GM12864 (cell line): ENCODE results near the gene SMARCE1.
A peak's percentile ranks its signal among the peaks of the same experiment; 100 is the strongest.

Source experiments
- DNase-seq: peaks from one replicate; pipeline ENCODE4 v3.0.0-alpha.2; 2011; ENCODE audit warnings: low read depth
- H3K4me3 ChIP-seq: 2 replicates; pipeline ENCODE4 v1.5.1; 2011; ENCODE audit warnings: mild to moderate bottlenecking, low read depth, low read length, control low read depth
- CTCF ChIP-seq: IDR thresholded peaks from 2 replicates; pipeline ENCODE4 v1.5.1; 2011; ENCODE audit warnings: low read depth, mild to moderate bottlenecking, moderate library complexity, low read length, control low read depth, inconsistent platforms; ENCODE audit errors: missing control alignments

Gene SMARCE1

DNA sequence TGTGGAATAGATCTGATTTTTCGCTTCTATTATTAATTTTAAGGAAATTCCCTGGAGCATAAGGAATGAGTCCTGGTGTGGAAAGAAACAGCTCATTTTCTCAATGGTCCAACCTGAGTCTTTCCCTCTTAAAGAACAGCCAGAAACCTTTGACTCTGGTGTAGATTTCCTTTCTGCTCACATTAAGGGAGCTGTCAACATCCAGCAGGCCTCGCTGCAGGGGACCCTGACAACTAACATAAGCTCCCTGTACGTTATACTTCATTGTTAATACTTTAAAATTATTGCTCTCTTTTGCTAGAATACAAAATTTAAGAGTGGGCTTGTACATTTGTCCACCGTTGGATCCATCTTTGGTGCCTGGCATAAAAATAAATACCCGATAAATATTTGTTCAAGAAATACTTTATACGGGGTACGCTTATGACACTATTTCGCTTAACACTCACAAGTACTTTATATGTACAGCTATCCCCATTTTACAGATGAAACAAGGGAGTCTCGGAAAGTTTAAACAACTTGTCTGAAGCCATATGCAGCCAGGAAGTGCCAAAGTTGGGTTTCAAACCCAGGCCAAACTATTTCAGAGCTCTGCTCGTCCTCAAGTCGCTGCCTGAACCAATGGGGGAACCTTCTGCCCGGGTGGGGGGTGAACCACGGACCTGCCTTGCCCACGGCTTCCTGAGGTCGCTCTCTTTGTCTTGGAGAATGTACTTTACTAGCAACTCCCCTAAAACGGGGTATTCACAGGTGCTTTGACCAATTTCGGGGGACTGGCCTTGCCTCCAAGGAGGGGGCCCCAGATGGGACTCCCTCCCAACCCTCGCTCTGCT lies 611 bp downstream of the SMARCE1 start:
- DNase-seq, result peak; percentile 26
- peak overlapping the region; percentile 84 for H3K4me3 ChIP-seq
- TF ChIP-seq CTCF, result no peak

DNA sequence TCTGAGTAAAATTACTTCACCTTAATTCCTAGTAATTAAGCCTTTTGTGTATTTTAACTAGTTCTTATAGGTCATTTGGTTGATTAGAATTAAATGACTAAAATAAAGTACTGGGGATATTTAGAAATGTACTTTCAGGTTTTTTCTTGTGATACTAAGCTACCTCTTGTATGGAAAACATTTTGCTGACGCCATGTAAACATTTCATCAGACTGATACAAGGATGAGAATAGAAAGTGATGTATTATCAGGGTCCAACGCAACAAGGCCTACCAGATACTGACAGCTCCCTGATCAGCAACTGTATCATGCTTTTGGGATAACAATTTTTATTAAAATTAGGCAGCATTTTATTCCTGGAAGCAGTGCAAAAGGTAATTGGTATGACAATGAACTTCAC lies 1.7 kb downstream of the SMARCE1 start:
- DNase-seq, result no peak
- H3K4me3 ChIP-seq, result no peak overlapping the region
- TF ChIP-seq CTCF, result no peak

- no peak for TF ChIP-seq CTCF
- no peak for DNase-seq
- no peak overlapping the region for H3K4me3 ChIP-seq
These were observed 2.3 kb downstream of the SMARCE1 start for GRCh38 chr17:40645291-40645690.

GRCh38 chr17:40637931-40638330 lies 9.7 kb downstream of the SMARCE1 start:
- no peak for TF ChIP-seq CTCF
- DNase-seq, result no peak

DNA sequence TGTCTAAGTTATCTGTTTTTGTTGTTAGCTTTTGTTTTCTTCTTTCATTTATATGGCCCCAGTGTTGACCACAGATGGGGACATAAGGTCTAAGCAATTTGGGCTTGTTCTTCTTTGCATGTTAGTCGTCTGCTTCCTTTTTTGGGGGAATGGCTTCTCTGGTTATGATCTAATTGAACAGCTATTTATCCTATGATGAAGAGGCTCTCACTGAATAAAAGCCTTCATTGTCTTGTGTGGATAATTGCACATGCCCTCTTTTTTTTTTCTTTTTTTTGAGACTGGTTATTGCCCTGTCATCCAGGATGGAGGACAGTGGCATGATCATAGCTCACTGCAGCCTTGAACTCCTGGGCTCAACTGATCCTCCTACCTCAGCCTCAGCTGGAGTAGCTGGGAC lies 13.7 kb downstream of the SMARCE1 start:
- DNase-seq, result no peak
- TF ChIP-seq CTCF, result no peak
- no peak overlapping the region for H3K4me3 ChIP-seq

More at GRCh38 chr17:40637931-40638330, 9.7 kb downstream of the SMARCE1 start:
- no peak overlapping the region for H3K4me3 ChIP-seq

DNA sequence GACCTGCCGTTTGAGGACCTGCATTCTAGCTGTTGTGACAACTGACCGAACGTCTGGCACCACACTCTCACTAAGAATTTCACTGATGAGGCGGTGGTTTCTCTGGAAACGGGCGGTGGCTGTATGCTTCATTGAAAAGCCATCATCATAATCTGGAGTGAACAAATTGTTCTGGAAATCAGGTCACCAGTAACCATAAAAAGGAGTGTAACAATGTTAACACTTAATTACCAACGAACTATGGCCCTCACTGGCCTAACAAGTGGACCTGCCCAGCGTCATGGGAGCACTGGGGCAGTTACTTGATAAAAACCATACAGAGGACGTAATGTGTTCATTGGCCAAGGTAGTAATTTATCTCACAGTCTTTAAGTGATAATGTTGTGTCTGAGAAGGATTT lies 15.4 kb downstream of the SMARCE1 start:
- no peak overlapping the region for H3K4me3 ChIP-seq
- no peak for DNase-seq
- no peak for TF ChIP-seq CTCF

DNA sequence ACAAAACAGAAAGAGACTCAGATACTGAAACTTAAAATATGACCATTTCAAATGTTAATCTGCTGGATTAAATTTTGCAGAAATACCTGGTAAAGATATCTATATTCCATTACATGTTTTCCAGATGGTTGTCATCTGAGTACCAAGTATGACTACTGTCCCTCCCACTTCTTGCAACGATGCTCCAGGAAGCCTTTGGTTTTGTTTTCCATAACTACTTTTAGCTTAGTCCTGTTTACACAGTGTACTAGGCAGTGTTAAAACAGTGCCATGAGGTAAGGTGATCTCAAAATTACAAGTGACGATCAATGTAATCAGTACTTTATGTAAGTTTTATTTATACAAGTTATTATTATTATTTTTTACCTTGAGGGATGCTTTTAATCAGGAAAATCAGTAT lies 17.8 kb downstream of the SMARCE1 start:
- no peak for DNase-seq
- no peak for TF ChIP-seq CTCF
- H3K4me3 ChIP-seq, result no peak overlapping the region
